ENCODE measurements around the gene FGF3.
A peak's percentile ranks its signal among the peaks of the same experiment; 100 is the strongest.

The FGF3 gene

GRCh38 chr11:69843529-69843921, 24.3 kb upstream of the FGF3 start:
- no peak for TF ChIP-seq CTCF (IDR thresholded peaks at IDR 0.05; ENCODE audit: borderline replicate concordance, insufficient read depth, low read depth, low read length)
- no peak overlapping the region for H3K4me3 ChIP-seq (ENCODE audit: low read depth, low read length)

DNA sequence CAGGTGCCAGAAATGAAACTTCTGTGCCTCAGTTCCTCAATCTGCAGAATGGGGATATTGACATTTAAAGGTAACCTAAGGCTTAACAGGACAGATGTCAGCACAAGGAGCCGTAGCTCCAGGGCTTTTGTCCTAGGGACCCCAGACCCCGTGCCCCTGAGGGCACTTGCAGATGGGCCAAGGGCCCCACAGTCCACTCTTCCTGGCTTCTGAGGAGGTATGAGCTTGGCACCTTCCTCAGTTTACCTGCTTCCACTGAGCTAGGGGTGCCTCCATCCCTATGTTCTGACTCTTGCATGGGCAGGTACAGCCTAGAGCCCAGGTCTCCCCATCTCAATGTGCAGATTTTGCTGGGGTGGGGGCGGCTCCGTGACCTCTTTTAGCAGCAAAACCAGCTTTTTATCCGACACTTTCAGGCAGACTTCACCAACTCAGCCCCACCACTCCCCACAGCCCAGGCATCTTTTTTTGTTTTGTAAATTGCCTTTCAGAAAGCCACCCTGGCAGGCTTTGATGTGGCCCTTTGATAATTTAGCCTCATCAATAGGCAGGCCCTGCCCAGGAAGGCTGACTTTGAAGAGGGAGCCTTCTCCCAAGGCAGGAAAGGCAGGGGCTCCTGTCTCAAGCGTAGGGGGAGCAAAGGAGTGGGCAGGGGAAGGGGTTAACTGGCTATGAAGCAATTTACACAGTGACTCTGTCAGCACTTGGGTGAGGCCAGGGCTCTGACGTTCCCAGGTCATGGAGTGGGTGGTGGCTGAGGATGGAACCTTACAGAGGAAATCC, 23.7 kb upstream of the FGF3 start:
- no peak for TF ChIP-seq CTCF (IDR thresholded peaks at IDR 0.05; ENCODE audit: borderline replicate concordance, insufficient read depth, low read depth, low read length)
- no peak overlapping the region for H3K4me3 ChIP-seq (ENCODE audit: low read depth, low read length)

DNA sequence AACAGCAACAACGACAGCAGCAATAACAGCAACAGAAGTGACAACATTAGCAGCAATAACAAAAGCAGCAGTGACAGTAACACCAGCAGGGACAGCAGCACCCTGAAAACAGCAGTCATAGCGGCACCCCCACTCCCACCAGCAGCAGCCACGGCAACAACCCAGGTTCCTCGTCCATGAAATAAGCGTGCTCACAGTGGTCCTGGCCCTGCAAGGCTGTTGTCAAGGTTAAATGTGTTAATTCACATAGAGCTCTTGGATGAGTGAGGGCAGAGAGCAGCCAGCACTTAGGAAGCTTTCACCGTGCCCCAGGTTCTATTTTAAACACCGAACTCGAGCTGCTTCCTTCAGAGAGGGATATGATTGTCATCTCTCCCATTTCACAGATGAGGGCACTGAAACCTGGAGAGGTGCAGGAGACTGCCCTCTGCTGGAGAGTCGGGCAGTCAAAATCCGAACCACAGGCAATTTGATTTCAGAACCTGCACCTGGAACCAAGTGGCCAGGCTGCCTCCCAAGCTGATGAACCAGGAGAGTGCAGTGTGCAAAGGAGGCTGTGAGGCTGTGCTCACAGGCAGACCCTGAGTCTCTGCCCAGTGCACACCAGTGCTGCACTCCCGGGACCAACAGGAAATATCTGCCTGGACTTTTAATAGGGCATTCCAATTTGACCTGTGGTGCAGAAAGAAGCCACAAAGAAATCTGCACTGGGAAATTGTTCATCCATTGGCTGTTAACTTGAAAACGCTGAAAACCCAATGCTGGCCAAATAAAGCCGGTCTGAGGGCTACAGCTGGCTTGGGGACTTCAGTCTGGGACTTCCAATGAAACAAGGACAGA, 22.9 kb upstream of the FGF3 start:
- peak; percentile 61 for TF ChIP-seq CTCF (IDR thresholded peaks at IDR 0.05; ENCODE audit: borderline replicate concordance, insufficient read depth, low read depth, low read length)
- H3K4me3 ChIP-seq (ENCODE audit: low read depth, low read length): no peak overlapping the region

DNA sequence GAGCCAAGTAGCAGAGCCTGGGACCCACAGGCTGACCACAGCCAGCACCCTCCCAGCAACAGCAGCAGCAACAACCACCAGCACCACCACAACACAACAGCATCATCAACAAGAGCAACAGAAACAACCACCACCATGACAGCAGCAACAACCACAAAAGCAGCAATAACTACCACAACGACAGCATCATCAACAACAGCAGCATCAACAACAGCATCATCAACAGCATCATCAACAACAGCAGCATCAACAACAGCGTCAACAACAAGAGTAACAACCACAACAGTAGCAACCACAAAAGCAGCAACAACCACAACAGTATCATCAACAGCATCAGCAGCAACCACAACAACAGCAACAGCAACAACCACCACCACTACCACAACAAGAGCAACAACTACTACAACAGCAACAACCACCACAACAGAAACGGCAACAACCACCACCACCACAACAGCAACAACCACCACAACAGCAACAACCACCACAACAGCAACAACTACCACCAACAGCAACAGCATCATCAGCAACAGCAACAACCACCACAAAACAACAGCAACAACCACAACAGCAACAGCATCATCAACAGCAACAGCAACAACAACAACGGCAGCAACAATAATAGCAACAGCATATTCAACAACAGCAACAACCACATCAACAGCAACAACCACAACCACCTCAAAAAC, 22.1 kb upstream of the FGF3 start:
- TF ChIP-seq CTCF (IDR thresholded peaks at IDR 0.05; ENCODE audit: borderline replicate concordance, insufficient read depth, low read depth, low read length): no peak

DNA sequence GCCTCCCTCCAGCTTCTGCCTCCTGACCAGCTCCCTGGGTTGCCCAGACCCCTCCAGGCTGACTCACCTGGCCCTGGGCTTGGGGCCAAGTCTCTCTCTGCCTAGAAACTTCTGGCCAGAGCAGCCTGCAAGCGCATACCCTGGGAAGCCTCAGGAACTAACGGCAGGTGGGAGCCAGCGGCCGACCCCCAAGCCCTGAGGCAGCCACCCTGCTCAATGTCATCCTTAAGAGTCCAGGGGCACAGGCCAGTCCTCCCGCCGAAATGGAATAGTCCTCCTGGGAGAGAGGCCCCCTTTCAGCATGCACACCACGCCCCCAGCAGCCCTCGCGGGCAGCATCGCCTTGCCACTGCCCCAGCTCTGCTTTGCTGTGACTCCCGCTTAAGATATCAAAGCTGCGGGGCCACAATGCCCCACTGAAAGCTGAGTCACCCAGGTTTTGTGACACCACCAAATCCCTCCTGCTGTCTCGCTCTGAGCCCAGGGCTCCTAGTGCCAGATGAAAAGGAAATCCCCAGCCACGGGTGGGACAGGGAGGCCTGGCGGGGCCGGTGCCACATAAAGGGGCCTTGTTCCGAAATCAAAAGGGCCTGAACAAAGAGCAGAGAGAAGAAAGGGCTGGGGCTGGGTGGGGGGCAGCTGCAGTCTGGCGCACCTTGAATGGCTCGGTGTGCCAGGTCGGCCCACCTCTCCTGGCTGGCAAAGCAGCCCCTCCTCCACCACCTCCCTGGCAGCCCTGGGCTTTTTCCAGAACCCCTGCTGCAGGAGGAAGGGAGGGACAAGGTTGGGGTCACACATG, 21.4 kb upstream of the FGF3 start:
- H3K4me3 ChIP-seq (ENCODE audit: low read depth, low read length): no peak overlapping the region
- no peak for TF ChIP-seq CTCF (IDR thresholded peaks at IDR 0.05; ENCODE audit: borderline replicate concordance, insufficient read depth, low read depth, low read length)

More for the DNA sequence above, 22.1 kb upstream of the FGF3 start:
- no peak overlapping the region for H3K4me3 ChIP-seq (ENCODE audit: low read depth, low read length)

- TF ChIP-seq CTCF (IDR thresholded peaks at IDR 0.05; ENCODE audit: borderline replicate concordance, insufficient read depth, low read depth, low read length): no peak
- H3K4me3 ChIP-seq (ENCODE audit: low read depth, low read length): no peak overlapping the region
These were observed 20.3 kb upstream of the FGF3 start for GRCh38 chr11:69839516-69839915.
